Measurements from ENCODE around the gene BACH1. TPM values are rescaled to one million over a fixed set of nuclear protein-coding genes. Genes with fewer than 3 reads are reported as not detected.

Gene BACH1
- total RNA-seq, 1 donor from 2014 or later, result 76.3 TPM

- DNase-seq, result no peak
Observed at GRCh38 chr21:29382030-29382654, 83.4 kb downstream of the BACH1 start.

GRCh38 chr21:29384683-29385359 lies 86.1 kb downstream of the BACH1 start:
- DNase-seq, result no peak

GRCh38 chr21:29385934-29386520 lies 87.3 kb downstream of the BACH1 start:
- no peak for DNase-seq

GRCh38 chr21:29386803-29387202 lies 88.1 kb downstream of the BACH1 start:
- no peak for DNase-seq

GRCh38 chr21:29387598-29387997 lies 88.9 kb downstream of the BACH1 start:
- no peak for DNase-seq

GRCh38 chr21:29389136-29389535 lies 90.4 kb downstream of the BACH1 start:
- DNase-seq, result no peak

- DNase-seq, result no peak
Observed at GRCh38 chr21:29390778-29391177, 92.1 kb downstream of the BACH1 start.

GRCh38 chr21:29394051-29394450 lies 95.3 kb downstream of the BACH1 start:
- DNase-seq, result no peak

Other genes with a start within 250 kb of the BACH1 start
- 157 TPM for gene CCT8, start 225.3 kb upstream of the BACH1 start, total RNA-seq
- 88.3 TPM for gene MAP3K7CL, start 168.3 kb upstream of the BACH1 start, total RNA-seq

Measured in tongue (tissue), 2 donors.